NCI-H345 treated with DMSO at 0.1 percent for 48 hours (cell line): ENCODE data around the gene CFC1B.
"Not testable (repeated sequence)": the region's sequence is repeated elsewhere in the genome, so short reads cannot be mapped to it uniquely, and the experiment has no call there.

Source experiments
- DNase-seq: peaks from one replicate; lab custom pipeline; 2025; ENCODE audit not compliant: unreplicated experiment; lab: John Stamatoyannopoulos, UW

The CFC1B gene

GRCh38 chr2:130520992-130521391 lies at the start of gene CFC1B:
TSS of gene CFC1B (plus strand) at chr2:130521222. CDS start at chr2:130521485, 263 bp downstream.
- not testable (repeated sequence) for DNase-seq

DNA sequence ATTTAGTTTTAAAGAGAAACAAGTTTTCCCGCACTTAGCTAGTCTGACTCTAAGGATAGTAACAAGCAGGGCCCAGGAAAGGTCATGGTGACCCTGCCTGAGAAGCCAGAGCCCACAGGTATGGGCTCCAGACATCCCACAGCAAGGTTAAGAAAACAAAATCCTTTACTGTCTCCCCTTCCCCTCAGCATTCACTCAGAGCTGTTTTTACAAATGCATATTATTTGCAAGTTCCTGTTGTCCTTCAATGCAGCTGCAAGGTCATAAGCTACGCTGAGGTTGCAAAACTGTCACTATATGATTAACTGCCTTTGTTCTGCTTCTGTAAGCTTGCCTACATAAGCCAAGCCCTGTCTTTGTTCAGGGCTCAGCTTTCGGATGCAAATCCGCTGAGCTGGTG lies 29.9 kb upstream of the CFC1B start:
- DNase-seq: not testable (repeated sequence)

DNA sequence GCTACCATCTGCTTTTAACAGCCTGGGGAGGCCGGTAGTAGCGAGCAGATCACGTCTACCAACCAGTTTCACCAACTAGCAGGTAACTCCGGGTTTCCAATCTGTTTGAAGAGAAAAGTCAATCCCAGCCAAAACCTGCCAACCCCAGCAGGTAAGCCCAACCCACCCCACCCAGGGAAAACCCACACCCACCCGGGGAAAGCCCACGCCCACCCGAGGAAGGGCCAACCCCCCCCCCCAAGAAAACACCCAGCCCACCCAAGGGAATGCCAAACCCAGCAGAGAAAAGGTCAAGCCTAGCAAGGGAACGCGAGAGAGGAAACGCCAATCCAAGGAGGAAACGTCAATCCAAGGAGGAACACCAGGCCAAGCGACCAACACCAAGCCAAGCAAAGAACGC lies 11.8 kb upstream of the CFC1B start, which contains the start of gene POTEI:
POTEI (minus strand) TSS at position 101 of the 400 bp plus-strand sequence; CDS start at position 8, 93 bp downstream.
- DNase-seq: not testable (repeated sequence)

DNA sequence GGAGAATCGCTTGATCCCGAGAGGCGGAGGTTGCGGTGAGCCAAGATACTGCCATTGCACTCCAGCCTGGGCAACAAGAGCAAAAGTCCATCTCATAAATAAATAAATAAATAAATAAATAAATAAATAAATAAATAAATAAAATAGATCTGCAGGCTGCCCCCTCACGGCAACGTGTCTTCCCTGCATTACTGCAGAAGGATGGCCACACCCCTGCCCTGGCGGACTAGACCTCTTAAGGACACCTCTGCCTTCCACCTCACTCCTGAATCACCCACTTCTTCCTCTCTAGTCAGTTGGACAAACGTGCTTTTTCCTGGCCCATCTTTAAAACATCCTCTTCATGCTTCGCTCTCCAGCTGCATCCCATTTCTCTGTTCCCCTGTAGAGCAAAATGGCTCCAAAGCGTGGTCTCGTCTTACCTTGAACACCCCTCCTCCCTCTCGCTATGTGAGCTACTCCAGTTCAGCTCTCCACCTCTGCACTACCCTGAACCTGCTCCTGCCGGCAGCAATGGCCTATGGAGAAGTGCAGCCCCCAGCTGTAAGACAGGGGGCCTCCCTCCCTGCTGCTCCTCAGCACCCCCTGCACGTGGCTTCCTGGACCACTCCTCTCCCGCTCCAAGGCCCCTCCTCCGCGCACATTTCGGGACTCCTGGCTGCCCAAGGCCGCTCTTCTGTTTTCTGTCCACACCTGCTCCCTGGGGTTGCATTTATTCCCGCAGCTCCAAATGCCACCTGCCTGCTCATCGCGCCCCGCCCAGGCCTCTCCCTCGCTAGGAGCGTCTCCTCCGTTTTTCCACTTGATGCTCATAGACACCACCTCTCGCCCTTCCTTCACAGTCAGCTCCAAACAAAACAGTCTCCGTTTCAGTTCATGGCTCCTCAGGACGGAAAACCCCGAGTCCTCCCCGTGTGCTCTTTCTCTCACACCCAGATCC lies 9.9 kb upstream of the CFC1B start:
- DNase-seq: not testable (repeated sequence)

- not testable (repeated sequence) for DNase-seq
Measured at GRCh38 chr2:130511747-130512451, 9.1 kb upstream of the CFC1B start.

DNA sequence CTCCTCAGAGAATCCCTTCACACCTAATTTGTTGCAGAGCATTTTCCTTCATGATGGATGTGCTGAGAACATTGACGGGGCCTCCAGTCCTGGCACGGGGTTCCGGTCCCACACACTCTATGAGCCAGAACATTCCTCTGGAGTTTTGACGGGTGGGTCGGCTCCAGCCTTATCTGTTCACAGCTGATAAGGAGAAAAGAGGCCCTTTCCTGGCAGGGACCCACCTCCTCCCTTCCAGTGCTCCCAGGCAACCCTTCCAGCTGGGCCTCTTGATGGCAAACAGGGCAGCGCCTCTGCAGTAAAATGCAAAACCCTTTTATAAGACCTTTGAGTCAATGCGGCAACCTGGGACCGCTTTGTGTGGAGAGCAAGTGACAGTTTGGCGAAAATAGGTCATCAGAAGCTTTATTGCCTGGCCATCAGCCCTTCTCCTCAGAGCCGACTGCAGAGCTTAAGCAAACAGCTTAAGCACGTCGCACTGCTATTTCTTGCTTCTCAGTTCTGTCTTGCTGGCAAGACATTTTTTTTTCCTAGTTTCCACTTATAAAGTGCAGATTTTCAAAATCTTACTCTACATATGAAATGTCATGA lies 2.4 kb upstream of the CFC1B start:
- not testable (repeated sequence) for DNase-seq

DNA sequence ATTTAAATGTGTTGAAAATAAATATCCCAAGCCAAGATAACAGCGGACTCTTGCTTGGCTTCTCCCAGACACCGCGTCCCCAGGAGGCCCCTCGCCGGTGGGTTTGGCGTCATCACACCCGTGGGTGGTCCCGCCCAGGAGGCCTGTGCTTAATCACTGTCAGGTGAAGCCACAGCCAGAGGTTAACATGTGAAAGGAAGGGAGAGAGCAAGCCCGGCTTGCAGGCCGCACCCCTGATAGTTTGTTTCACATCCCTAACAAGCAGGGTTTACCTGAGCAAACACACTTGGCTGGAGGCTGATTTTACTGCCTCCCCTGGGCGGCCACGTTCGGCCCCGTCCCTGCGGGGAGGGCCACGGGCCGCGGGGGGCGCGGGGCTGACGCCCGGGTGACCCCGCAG lies 1.4 kb downstream of the CFC1B start:
- DNase-seq: not testable (repeated sequence)

- DNase-seq: not testable (repeated sequence)
Measured at GRCh38 chr2:130527365-130527967, 6.4 kb downstream of the CFC1B start.

DNA sequence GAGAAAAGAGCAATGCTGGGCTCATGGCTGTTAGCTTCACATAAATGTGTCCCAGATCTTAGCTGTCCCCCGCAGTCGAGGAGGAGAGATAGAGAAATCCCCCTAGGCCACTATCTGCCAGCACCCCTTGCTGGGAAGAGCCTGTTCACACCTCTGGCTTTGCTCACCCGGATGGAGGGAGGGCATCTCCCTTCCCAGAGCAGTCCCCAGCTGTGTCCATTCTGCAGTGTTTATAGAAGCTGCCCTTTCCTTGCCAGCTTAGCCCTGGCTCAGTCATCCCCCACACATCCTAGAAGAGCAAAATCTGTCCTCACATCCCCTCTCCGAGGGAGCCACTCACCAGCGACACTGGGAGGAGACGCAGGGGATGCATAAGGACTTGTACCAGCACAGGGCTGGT lies 8.5 kb downstream of the CFC1B start:
- DNase-seq: not testable (repeated sequence)

- DNase-seq: not testable (repeated sequence)
Measured at GRCh38 chr2:130530212-130530611, 9.2 kb downstream of the CFC1B start.

DNA sequence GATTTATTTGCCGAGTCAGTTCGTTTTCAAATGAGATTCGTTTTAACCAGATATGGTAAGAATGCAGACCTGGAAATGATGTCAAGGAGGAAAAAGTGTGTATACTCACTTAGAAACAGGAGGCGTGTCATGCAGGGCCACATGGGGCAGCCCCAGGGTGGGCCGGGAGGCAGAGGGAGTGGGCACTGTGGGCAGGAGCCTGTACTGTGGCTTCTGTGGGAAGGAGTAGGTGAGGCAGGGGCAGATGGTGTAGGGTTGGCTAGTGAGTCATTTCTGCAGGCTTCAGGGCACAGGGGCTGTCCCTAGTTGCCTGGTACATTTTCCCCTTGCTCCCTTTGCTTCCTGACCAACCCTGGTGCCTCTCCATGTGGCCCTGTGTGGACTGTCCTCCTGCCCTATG lies 10.2 kb downstream of the CFC1B start:
- DNase-seq: not testable (repeated sequence)

DNA sequence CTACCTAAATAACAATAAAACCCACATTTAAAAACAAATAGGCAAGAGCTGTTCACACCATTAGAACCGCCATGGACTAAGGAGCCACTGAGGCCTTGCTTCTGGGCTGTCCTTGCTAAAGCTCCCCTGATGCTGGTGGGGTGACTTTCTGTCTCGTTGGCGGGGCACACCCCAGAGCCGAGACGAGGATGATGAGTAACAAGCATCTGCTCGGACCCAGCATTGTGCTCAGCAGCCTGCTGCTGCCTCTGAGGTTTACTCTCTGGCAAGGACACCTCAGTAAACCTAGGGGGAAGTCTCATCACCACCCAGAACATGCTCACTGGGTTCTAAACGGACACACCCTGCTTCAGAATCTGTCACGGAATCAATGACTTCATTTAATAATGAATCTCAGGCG lies 10.7 kb downstream of the CFC1B start:
- not testable (repeated sequence) for DNase-seq

DNA sequence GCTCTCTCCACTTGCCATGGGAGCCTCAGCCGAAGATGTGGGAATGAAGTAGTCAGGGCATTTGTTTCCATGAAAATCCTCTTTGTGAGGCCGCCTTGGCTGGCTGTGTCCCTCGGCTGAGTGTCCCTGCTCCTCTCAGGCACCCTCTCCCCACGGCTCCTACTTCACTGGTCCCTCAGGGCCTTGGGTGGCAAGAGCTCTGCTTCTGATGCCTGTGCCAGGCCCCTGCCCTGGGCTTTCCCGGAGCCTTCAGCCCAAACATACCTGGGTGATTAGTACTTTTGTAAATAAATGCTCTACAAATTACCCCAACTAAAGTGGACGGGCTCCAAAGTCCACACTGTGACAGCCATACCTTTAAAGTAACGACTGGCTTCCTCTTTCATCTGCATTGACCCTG lies 15.6 kb downstream of the CFC1B start:
- DNase-seq: not testable (repeated sequence)

GRCh38 chr2:130538271-130538670 lies 17.2 kb downstream of the CFC1B start:
- not testable (repeated sequence) for DNase-seq

GRCh38 chr2:130542789-130543188 lies 21.8 kb downstream of the CFC1B start:
- not testable (repeated sequence) for DNase-seq

GRCh38 chr2:130543785-130544528 lies 22.9 kb downstream of the CFC1B start:
- not testable (repeated sequence) for DNase-seq

DNA sequence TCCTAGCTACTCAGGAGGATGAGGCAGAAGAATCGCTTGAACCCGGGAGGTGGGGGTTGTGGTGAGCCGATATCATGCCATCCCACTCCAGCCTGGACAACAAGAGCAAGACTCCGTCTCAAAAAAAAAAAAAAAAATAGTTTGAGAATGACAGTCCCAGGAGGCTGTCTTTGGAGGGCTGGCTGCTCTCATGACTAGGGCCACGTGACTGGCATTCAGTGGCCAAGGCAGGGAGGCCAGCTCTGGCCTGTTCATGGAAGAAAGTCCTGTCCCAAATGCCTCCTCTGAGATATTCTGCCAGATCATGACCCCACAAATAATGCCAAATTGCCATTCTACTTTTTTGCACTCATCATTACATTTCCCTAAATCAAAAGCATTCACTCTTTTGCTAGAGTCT lies 24.0 kb downstream of the CFC1B start:
- DNase-seq: not testable (repeated sequence)

DNA sequence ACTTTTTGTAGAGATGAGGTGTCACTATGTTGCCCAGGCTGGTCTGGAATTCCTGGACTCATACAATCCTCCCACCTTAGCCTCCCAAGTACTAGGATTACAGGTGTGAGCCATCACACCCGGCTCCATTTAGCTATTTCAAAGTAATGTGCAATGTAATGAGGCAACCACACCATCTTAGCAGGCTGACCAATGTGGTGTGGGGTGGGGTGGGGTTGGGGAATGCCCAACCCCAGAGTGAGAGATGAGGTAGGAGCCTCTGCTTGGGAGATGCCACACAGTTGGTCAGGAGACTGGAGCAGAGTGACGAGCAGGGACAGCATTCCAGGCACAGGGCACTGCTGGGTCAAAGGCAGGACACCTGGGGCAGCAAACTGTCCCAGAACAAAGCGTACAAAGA lies 27.4 kb downstream of the CFC1B start:
- DNase-seq: not testable (repeated sequence)

DNA sequence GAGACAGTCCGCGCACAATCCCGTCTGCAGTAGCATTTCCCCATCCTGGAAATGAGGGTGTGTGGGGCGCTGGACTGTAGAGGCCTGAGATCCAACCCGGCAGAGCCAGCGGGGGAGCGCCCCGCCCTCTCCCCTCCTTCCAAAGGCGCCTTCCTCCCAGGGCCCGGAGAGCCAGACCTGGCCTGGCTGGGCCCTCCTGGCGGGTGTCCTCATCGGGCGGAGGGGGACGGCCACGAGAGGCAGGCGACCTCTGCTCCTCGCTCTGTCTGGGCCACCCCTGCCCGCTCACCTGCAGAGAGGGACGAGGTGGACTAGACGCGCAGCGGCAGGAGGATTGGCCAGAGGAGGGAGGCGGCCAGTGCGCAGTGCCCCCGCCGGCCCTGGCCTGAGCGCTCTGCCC lies 28.5 kb downstream of the CFC1B start:
- not testable (repeated sequence) for DNase-seq

DNA sequence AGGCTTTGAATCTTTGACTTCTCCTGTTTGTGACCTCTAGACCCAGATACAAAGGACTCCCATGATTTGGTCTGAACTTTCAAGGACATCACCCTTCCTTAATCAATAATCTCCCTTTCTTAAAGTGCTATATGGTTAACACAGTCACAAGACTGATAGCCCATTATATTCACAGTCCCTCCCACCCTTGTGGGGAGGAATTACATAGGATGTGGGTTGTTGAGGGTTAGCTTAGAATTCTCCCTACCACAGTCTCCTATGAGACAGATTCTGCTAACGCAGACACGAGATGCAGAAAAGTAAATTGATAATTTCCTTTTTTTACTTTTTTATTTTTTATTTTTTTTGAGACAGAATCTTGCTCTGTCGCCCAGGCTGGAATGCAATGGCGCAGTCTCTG lies 33.2 kb downstream of the CFC1B start:
- not testable (repeated sequence) for DNase-seq
